ENCODE measurements around the gene SAAL1. TPM values are rescaled to one million over a fixed set of nuclear protein-coding genes. Genes with fewer than 3 reads are reported as not detected.

The SAAL1 gene
- total and polyA plus RNA-seq, 2 experiments from 2014 or later = 7.5 to 12.9 TPM

GRCh38 chr11:18067372-18067771, 38.5 kb downstream of the SAAL1 start:
- no peak for TF ChIP-seq EZH2 (IDR thresholded peaks at IDR 0.05; ENCODE audit: insufficient read depth, poor library complexity, severe bottlenecking)
- TF ChIP-seq EZH2phosphoT487 (IDR thresholded peaks at IDR 0.05; ENCODE audit: insufficient read depth, low read depth) = no peak
- 86 to 92% methylated on average over 2 of the region's 2 CpGs for WGBS, 2 experiments (ENCODE audit: low coverage in 1 of 2, low lambda C conversion rate in 2 of 2, missing lambda C conversion rate in 2 of 2)
- Histone ChIP-seq H3K79me2 (ENCODE audit: insufficient read depth) (no peaks in the 10 kb centered on the region), H3K36me3 (ENCODE audit: low read depth) (no peaks in the 10 kb centered on the region), H3K4me1 (ENCODE audit: insufficient read depth) (no peaks in the 10 kb centered on the region), H3K27ac (no peak overlapping the region), H3K4me3 (no peak overlapping the region), H3F3A (ENCODE audit: insufficient read depth) (no peaks in the 10 kb centered on the region), H3K27me3 (replicated peaks; ENCODE audit: insufficient read depth) (no peaks in the 10 kb centered on the region), H4K20me1 (ENCODE audit: insufficient read depth) (no peaks in the 10 kb centered on the region), H3K4me2 (ENCODE audit: unreplicated experiment) (no peak overlapping the region), H2AFZ (no peak overlapping the region), H3K9me3 (ENCODE audit: low read depth) (no peaks in the 10 kb centered on the region), H3K9me2 (ENCODE audit: insufficient read depth) (no peaks in the 10 kb centered on the region), H3K9ac (no peak overlapping the region)
- DNase-seq = no peak
- in situ Hi-C loops (cut with MboI) = no loop called here

GRCh38 chr11:18066626-18067025, 39.3 kb downstream of the SAAL1 start:
- Histone ChIP-seq H3K9ac (no peak overlapping the region), H3K27ac (no peak overlapping the region), H3K27me3 (replicated peaks; ENCODE audit: insufficient read depth) (no peaks in the 10 kb centered on the region), H3F3A (ENCODE audit: insufficient read depth) (no peaks in the 10 kb centered on the region), H3K36me3 (ENCODE audit: low read depth) (no peaks in the 10 kb centered on the region), H3K4me3 (no peak overlapping the region), H3K79me2 (ENCODE audit: insufficient read depth) (no peaks in the 10 kb centered on the region), H3K4me2 (ENCODE audit: unreplicated experiment) (no peak overlapping the region), H4K20me1 (ENCODE audit: insufficient read depth) (no peaks in the 10 kb centered on the region), H3K9me2 (ENCODE audit: insufficient read depth) (no peaks in the 10 kb centered on the region), H3K4me1 (ENCODE audit: insufficient read depth) (no peaks in the 10 kb centered on the region), H3K9me3 (ENCODE audit: low read depth) (no peaks in the 10 kb centered on the region), H2AFZ (no peak overlapping the region)
- DNase-seq = peak; percentile 16
- TF ChIP-seq EZH2 (IDR thresholded peaks at IDR 0.05; ENCODE audit: insufficient read depth, poor library complexity, severe bottlenecking) (no peak), EZH2phosphoT487 (IDR thresholded peaks at IDR 0.05; ENCODE audit: insufficient read depth, low read depth) (no peak)
- in situ Hi-C loops (cut with MboI) = no loop called here
- 40 to 43% methylated on average over 2 of the region's 2 CpGs for WGBS, 2 experiments (ENCODE audit: low coverage in 1 of 2, low lambda C conversion rate in 2 of 2, missing lambda C conversion rate in 2 of 2)

GRCh38 chr11:18065572-18065971, 40.3 kb downstream of the SAAL1 start:
- Histone ChIP-seq H3K9ac (no peak overlapping the region), H3K9me3 (ENCODE audit: low read depth) (no peaks in the 10 kb centered on the region), H3K4me1 (ENCODE audit: insufficient read depth) (no peaks in the 10 kb centered on the region), H3K4me3 (no peak overlapping the region), H4K20me1 (ENCODE audit: insufficient read depth) (no peaks in the 10 kb centered on the region), H3K79me2 (ENCODE audit: insufficient read depth) (no peaks in the 10 kb centered on the region), H2AFZ (no peak overlapping the region), H3K4me2 (ENCODE audit: unreplicated experiment) (no peak overlapping the region), H3K9me2 (ENCODE audit: insufficient read depth) (no peaks in the 10 kb centered on the region), H3F3A (ENCODE audit: insufficient read depth) (no peaks in the 10 kb centered on the region), H3K36me3 (ENCODE audit: low read depth) (no peaks in the 10 kb centered on the region), H3K27ac (no peak overlapping the region), H3K27me3 (replicated peaks; ENCODE audit: insufficient read depth) (no peaks in the 10 kb centered on the region)
- in situ Hi-C loops (cut with MboI) = no loop called here
- no peak for DNase-seq
- TF ChIP-seq EZH2phosphoT487 (IDR thresholded peaks at IDR 0.05; ENCODE audit: insufficient read depth, low read depth) (no peak), EZH2 (IDR thresholded peaks at IDR 0.05; ENCODE audit: insufficient read depth, poor library complexity, severe bottlenecking) (no peak)
- 85 to 87% methylated on average over 8 of the region's 8 CpGs for WGBS, 2 experiments (ENCODE audit: low coverage in 1 of 2, low lambda C conversion rate in 2 of 2, missing lambda C conversion rate in 2 of 2)

- Histone ChIP-seq H3K27me3 (replicated peaks; ENCODE audit: insufficient read depth) (no peaks in the 10 kb centered on the region), H3K36me3 (ENCODE audit: low read depth) (no peaks in the 10 kb centered on the region), H3K9me3 (ENCODE audit: low read depth) (no peaks in the 10 kb centered on the region), H3K27ac (no peak overlapping the region), H3K4me1 (ENCODE audit: insufficient read depth) (no peaks in the 10 kb centered on the region), H3K79me2 (ENCODE audit: insufficient read depth) (no peaks in the 10 kb centered on the region), H4K20me1 (ENCODE audit: insufficient read depth) (no peaks in the 10 kb centered on the region), H2AFZ (no peak overlapping the region), H3K4me3 (no peak overlapping the region), H3K9ac (no peak overlapping the region), H3K9me2 (ENCODE audit: insufficient read depth) (no peaks in the 10 kb centered on the region), H3F3A (ENCODE audit: insufficient read depth) (no peaks in the 10 kb centered on the region), H3K4me2 (ENCODE audit: unreplicated experiment) (no peak overlapping the region)
- 80 to 82% methylated on average over 7 of the region's 7 CpGs for WGBS, 2 experiments (ENCODE audit: low coverage in 1 of 2, low lambda C conversion rate in 2 of 2, missing lambda C conversion rate in 2 of 2)
- TF ChIP-seq EZH2 (IDR thresholded peaks at IDR 0.05; ENCODE audit: insufficient read depth, poor library complexity, severe bottlenecking) (no peak), EZH2phosphoT487 (IDR thresholded peaks at IDR 0.05; ENCODE audit: insufficient read depth, low read depth) (no peak)
- DNase-seq = no peak
- in situ Hi-C loops (cut with MboI) = no loop called here
Observed at GRCh38 chr11:18064450-18065054, 41.3 kb downstream of the SAAL1 start.
